ENCODE results near the gene MT1B.
"Not testable (repeated sequence)": the region's sequence is repeated elsewhere in the genome, so short reads cannot be mapped to it uniquely, and the experiment has no call there.

Gene MT1B

DNA sequence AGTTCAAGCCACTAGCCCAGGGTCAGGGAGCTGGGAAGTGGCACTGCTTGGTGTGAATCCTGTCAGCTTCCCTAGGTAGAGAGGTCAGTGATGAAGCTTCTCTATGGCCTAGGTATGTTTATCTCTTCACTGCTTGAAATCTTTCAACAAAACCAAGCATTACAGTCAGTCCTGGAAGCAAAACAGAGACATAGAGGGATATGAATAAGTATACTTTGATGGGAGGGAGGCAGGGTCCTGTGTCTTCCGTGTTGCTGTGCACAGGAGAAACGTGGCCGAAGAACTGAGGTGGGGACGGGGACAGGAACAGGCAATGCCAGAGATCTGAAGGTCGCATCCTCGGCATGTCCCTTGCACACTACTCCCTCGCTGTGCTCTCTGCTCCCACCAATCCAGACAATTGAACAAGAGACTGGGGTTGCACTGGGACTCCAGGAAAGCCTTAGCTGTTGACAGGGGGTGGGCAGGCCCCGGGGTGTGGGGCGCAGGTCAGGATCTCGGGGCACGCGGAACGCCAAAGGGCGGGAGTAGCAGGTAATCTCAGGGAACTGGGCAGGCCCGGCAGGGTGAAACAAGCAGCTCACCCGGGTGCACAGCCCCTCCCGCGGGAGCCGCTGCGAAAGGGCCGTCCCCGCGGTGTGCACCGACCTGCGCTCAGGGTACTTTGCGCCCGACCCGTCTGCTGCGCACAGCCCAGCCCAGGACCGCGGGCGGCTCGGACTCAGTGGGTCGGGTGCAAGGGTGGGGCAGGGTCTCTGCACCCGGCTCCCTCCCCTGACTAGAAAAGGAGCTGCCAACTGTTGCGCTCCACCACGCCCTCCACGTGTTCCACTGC, 17.5 kb downstream of the MT1B start, which contains the start of gene MT1H:
TSS of gene MT1H (plus strand) at position 810 of the 835 bp plus-strand sequence. CDS start 71 bp downstream, outside the sequence.
- no peak for FAIRE-seq

DNA sequence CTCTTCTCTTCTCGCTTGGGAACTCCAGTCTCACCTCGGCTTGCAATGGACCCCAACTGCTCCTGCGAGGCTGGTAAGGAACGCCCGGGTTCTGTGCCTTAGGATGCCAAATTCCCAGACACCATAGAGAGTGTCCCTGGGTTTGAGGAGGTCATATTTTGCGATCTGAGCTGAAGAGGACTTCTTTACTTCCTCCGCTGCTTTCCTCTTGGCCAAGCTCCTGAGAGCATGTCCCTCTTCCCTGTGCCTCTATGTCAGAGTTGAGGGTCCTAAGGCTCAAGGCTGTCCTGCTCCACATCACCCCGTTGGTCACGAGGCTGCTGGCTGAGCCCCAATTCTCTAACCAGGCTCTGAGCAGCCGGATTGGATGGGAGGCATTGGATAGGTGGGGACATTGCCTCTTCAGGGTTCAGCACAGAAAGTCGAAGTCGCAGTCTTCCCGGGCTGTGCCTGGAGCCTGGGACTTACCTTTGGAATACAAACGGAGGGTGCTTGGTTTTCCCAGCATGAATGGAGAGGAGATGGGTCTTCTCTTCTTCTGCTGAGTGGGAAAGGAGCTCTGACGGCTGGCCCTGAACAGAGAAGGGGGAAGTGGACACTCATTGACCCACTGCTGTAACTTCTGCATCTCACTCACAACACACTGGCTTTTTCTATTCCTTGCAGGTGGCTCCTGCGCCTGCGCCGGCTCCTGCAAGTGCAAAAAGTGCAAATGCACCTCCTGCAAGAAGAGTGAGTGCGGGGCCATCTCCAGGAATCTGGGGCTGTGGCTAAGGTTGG, 18.3 kb downstream of the MT1B start:
- no peak for FAIRE-seq

- FAIRE-seq: no peak
Measured at GRCh38 chr16:56670620-56670934, 18.9 kb downstream of the MT1B start.

DNA sequence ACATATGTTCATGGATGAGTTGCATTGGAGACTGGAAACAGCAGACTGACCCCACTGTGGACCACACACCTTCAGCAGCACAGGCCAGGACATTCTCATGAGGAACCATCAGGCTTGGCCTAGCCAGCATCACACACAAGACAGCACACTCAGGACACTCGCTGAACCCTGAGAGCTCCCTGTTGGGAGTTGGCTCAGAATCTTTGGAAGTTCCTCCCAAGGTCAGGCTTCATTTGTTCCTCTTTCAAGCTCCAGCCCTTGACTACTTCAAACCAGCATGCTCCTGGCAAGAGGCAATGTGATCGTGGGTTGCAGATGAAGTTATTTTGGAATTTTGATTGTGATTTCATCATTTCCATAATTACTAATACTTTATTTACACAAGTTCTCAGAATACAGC, 20.0 kb downstream of the MT1B start:
- FAIRE-seq: not testable (repeated sequence)

DNA sequence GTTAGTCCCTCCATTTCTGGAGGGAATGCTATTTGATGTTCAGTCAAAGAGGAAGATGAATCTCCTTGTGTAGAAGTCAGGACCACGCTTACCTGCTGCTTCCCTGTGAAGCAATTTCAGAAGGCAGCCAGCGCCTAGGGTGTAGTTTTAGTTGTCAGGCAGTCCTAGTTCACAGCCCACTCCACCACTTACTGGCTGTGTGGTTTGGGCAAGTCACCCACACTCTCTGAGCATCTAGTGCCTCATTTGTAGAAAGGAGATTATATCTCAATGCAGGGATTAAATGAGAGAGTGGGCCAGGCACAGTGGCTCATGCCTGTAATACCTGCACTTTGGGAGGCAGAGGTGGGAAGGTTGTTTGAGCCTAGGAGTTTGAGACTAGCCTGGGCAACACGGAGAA, 20.5 kb downstream of the MT1B start:
- FAIRE-seq: not testable (repeated sequence)

GRCh38 chr16:56672761-56673536, 21.3 kb downstream of the MT1B start:
- no peak for FAIRE-seq

GRCh38 chr16:56673921-56674320, 22.2 kb downstream of the MT1B start:
- no peak for FAIRE-seq

DNA sequence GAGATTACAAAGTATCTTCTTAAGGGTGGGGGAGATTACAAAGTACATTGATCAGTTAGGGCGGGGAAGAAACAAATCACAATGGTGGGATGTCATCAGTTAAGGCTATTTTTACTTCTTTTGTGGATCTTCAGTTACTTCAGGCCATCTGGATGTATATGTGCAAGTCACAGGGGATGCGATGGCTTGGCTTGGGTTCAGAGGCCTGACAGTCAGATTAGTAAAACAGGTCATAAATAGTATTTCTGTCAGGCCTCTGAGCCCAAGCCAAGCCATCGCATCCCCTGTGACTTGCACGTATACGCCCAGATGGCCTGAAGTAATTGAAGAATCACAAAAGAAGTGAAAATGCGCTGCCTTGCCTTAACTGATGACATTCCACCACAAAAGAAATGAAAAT, 22.9 kb downstream of the MT1B start:
- not testable (repeated sequence) for FAIRE-seq

GRCh38 chr16:56675685-56676210, 24.1 kb downstream of the MT1B start:
- no peak for FAIRE-seq

GRCh38 chr16:56677474-56677873, 25.8 kb downstream of the MT1B start:
- no peak for FAIRE-seq

- FAIRE-seq: no peak
Measured at GRCh38 chr16:56679078-56679730, 27.5 kb downstream of the MT1B start.

DNA sequence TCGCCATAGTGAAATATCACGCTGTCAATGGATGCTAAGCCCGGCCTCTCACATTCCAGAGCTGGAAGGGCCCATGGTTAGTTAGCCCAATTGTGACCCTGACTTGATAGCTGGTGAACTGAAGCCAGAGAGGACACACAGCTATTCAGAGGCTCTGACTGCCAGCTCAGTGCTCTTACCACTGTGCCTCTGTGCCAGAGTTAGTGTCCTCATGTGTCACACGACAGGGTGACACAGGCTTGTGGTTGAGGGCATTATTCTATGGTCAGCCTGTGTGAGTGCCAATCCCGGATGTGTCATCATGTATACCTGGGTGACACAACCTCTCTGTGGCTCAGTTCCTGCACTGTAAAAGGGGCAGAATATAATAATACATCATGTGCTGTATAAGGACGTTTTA, 28.1 kb downstream of the MT1B start:
- no peak for FAIRE-seq

GRCh38 chr16:56681939-56682702, 30.4 kb downstream of the MT1B start, which contains the start of gene MT1X:
Gene MT1X, plus strand, starts transcription at chr16:56682470. Its CDS starts 71 bp downstream, at chr16:56682541.
- no peak for FAIRE-seq

DNA sequence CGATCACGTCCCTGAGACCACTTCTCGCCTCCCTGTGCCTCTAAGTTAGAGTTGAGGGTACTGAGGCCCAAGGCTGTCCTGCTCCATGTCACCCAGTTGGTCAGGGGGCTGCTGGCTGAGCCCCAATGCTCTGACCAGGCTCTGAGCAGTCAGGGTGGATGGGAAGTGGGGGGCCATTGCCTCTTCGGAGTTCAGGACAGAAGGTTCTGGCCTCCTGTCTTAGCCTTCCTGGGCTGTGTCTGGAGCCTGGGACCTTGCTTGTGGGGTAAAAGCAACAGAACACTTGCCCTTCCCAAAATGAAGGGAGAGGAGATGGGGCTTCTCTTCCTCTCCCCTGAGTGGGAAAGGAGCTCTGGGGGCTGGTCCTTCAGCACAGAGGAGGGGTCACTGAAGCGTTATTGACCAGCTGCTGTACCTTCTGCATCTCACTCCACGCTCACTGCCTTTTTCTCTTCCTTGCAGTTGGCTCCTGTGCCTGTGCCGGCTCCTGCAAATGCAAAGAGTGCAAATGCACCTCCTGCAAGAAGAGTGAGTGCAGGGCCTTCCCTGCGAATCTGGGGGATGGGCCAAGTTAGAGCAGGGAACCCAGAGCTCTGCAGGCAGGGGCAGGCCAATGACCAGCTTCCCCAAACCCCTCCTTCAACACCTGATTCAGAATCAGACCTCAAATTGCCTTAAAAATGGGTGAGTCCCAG, 31.2 kb downstream of the MT1B start:
- no peak for FAIRE-seq

DNA sequence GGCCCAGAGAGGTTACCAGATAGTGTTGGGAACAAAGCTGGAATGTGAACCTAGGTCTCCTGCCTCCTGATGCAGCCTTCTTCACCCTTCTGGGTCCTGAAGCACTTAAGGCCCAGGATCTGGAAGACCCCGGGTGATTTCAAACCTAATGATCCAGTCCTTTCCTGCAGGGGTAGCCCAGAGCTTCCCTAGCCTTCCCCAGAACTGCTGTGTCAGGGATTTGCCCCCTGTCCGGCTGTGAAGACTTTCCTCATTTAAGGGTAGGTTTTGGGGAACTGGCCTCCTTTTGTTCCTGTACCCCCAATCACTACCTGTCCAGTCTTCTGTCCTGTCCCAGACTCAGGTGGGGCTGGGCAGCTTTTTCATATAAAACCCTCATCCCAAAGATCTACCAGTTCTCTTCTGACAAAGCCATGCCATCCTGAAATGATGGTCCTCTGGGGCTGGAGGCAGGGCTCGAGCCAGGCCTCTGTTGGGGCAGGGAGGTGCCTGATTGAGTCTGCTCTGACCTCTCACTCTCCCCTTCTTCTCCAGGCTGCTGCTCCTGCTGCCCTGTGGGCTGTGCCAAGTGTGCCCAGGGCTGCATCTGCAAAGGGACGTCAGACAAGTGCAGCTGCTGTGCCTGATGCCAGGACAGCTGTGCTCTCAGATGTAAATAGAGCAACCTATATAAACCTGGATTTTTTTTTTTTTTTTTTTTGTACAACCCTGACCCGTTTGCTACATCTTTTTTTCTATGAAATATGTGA, 31.9 kb downstream of the MT1B start:
- FAIRE-seq: no peak

DNA sequence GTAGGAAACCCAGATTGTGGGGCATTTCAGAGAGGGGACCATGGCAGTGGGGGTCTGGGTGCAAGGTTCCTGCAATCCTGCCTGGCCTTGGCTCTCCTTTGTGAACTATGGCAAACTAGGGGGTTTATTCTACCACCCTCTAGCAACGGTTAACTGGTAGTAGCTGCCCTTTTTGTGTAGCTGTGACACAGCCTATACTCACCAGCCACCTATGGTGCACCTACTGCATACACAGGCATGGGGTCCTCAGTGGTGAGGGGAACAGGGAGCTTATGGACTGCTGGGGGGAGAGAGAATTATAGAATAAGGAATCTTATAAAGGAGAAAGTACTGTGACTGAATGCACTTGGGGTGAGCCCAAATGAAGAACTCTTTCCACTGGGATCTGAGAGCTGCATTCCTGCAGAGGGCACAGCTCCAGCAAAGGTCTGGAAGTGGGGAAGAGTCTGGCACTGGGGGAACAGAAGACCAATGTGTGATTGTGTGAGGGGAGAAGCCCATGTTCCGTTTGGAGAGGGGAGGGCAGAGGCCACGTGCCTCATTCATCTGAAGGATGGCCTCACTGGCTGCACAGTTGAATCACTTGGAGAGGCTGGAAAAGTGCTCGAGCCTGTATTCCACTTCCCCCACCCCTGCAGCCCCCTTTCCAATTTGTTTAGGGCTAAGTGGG, 32.7 kb downstream of the MT1B start:
- FAIRE-seq: no peak

DNA sequence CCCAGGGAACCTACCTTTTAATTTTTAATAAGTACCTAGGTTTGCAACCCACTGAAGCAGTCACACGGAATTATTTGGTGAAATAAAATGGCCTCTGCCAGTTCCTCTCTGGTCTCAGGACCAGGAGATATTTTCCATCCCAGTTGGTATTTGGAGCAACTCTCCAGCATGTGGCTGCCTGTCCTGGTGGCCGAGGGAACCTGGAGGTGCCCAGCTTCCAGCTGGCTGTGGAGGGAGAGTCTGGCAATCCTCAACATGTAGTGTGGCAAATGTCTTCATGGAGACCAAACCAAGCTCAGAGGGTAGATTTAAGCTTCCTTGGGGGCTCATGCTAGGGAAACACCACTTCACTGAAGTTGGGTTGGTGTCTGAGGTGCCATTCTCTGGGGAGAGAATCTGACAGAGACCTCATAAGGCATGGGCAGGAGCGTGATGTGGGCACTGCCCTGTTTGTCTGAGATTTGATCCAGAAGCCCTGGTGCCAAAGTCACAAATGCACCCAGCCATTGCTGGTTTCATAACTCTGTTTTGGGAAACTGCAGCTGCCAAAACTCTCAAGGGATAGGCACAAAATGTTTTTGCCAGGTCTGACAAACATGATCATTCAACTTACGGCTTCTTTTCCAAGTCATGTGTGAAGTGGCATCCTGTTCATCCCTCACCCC, 33.4 kb downstream of the MT1B start:
- FAIRE-seq: no peak

DNA sequence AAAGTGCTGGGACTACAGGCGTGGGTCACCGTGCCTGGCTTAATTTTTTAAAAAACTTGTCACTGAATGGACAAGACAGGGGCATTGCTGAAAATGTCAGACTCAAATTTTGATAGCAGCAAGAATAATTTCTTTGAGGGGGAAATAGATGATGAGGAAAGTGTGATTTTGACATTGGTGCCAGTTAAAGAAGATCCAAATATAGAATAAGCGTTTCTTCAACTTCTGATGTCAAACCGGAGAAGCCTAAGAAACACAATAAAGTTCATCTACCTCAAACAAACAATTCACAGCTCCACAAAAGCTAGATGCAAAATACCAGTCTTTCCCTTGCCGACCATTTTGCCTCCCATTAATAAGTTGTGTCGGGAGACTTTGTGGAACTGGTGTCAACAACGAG, 35.1 kb downstream of the MT1B start:
- no peak for FAIRE-seq

- FAIRE-seq: no peak
Measured at GRCh38 chr16:56688762-56689161, 37.1 kb downstream of the MT1B start.

Data from endometrium (tissue), 2 donors.